Mucosa of gallbladder (tissue), 1 donor: ENCODE data around the gene MMAB. TPM values are rescaled to one million over a fixed set of nuclear protein-coding genes. Genes with fewer than 3 reads are reported as not detected.
A peak's percentile ranks its signal among the peaks of the same experiment; 100 is the strongest.
"Not testable (repeated sequence)": the region's sequence is repeated elsewhere in the genome, so short reads cannot be mapped to it uniquely, and the experiment has no call there.

ENCODE experiments used
- DNase-seq: peaks from one replicate; pipeline ENCODE4 v3.0.0-alpha.2; 2020; ENCODE audit warnings: low spot score
- total RNA-seq: library from RNA; stranded (reverse); gene quantifications from one replicate; pipeline ENCODE4 v1.2.1, GENCODE V29; 2021
- donor health status: DM: no; HTN: no; CAD: no.

The MMAB gene
- total RNA-seq, 1 donor from 2014 or later = 58.3 TPM

- DNase-seq = not testable (repeated sequence)
These were observed 28.8 kb upstream of the MMAB start for GRCh38 chr12:109602132-109602531.

GRCh38 chr12:109601557-109601956 is 28.3 kb upstream of the MMAB start:
- DNase-seq = no peak

GRCh38 chr12:109600995-109601394 is 27.7 kb upstream of the MMAB start:
- DNase-seq = no peak

GRCh38 chr12:109600481-109600880 is 27.2 kb upstream of the MMAB start:
- DNase-seq = no peak

- no peak for DNase-seq
These were observed 25.8 kb upstream of the MMAB start for GRCh38 chr12:109599087-109599486.

- no peak for DNase-seq
These were observed 25.1 kb upstream of the MMAB start for GRCh38 chr12:109598428-109598854.

GRCh38 chr12:109597795-109598427 is 24.6 kb upstream of the MMAB start:
- DNase-seq = peak; percentile 82

- DNase-seq = no peak
These were observed 24.1 kb upstream of the MMAB start for GRCh38 chr12:109597414-109597794.

- no peak for DNase-seq
These were observed 23.3 kb upstream of the MMAB start for GRCh38 chr12:109596418-109597244.

- no peak for DNase-seq
These were observed 22.1 kb upstream of the MMAB start for GRCh38 chr12:109595321-109595902.

GRCh38 chr12:109594556-109595317 is 21.4 kb upstream of the MMAB start:
- no peak for DNase-seq

- no peak for DNase-seq
These were observed 19.6 kb upstream of the MMAB start for GRCh38 chr12:109592905-109593272.

GRCh38 chr12:109592195-109592904 is 19.0 kb upstream of the MMAB start:
- no peak for DNase-seq

- DNase-seq = no peak
These were observed 17.7 kb upstream of the MMAB start for GRCh38 chr12:109591041-109591440.

- DNase-seq = no peak
These were observed 17.3 kb upstream of the MMAB start for GRCh38 chr12:109590566-109590965.

GRCh38 chr12:109589691-109590245 is 16.5 kb upstream of the MMAB start:
- DNase-seq = no peak

- no peak for DNase-seq
These were observed 15.9 kb upstream of the MMAB start for GRCh38 chr12:109589240-109589590.

GRCh38 chr12:109588461-109589239 is 15.3 kb upstream of the MMAB start:
- peak; percentile 68 for DNase-seq

- DNase-seq = no peak
These were observed 14.6 kb upstream of the MMAB start for GRCh38 chr12:109587921-109588320.
